ENCODE data around the gene DNASE2.

DNASE2 gene

DNA sequence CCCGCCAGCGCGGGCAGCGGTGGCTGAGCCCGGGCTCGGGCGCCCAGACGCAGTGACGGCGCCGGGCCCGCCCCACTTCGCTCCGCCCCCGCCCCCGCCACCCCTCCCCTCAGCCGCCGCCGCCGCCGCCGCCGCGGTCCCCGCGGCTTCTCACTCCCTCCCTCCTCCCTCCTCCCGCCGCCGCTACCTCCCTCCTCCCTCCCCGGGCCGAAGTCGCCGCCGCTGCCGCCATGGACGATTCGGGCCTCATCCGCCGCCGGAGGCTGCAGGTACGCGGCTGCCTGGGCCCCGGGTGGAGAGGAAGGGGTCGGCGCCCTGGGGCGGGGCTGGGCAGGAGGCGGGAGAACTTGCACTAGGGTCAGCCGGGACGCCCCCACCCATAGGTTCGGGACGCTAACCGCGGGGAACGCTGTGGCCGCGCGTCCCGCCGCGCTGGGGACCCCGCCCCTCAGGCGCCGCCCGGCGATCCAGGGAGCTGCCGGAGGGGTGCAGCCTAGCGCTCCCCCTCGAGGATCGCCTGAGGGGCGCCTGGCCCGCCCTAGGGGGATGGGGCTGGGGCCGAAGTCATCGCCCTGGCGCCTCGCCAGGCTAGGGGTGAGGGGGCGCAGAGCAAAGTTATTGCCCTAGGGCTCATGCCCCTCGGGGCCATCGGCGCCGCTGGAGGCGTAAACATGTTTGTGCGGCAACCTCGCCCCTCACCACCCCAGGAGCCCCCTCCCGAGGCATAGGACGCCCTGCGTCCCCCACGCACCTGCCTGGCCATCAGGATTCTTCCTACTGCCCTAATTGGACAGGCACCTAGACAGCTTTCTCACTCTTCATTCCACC, 47.3 kb downstream of the DNASE2 start:
- DNase-seq (ENCODE audit: low read depth): no peak

DNA sequence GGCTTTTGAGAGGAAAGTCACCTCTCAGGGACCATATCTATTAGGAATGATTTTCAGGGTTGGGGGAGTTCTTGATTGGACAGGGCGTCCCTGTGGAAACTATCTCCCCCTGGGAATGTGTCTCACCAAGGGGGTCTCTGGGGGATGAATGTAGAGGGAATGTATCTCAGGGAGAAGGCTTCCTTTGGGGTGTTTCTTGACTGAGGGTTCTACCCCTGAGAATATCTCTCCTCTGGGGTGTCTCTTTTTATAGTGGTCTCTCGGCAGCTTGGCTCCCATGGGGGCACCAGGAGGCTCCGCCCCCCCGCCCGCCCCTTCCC, 47.9 kb downstream of the DNASE2 start:
- DNase-seq (ENCODE audit: low read depth): no peak

DNA sequence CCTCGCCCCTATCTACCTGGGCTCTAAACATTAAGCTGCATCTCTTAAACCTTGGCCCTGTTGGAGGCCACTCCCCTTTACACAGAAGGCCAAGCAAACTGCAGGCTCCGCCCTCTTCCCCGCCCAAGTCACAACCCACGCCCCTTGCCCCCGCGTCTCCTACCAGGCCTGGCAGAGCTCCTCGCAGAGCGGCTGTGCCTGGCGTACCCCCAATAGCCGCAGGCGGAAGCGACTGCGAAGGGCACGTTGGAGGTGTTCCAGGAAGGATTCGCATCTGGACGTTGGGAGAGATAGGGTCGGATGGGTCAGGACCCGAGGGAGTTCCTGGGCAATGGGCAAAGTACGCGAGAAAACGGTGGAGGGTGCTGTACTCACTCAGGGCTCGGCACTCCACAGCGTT, 52.8 kb downstream of the DNASE2 start:
- no peak for DNase-seq (ENCODE audit: low read depth)

DNA sequence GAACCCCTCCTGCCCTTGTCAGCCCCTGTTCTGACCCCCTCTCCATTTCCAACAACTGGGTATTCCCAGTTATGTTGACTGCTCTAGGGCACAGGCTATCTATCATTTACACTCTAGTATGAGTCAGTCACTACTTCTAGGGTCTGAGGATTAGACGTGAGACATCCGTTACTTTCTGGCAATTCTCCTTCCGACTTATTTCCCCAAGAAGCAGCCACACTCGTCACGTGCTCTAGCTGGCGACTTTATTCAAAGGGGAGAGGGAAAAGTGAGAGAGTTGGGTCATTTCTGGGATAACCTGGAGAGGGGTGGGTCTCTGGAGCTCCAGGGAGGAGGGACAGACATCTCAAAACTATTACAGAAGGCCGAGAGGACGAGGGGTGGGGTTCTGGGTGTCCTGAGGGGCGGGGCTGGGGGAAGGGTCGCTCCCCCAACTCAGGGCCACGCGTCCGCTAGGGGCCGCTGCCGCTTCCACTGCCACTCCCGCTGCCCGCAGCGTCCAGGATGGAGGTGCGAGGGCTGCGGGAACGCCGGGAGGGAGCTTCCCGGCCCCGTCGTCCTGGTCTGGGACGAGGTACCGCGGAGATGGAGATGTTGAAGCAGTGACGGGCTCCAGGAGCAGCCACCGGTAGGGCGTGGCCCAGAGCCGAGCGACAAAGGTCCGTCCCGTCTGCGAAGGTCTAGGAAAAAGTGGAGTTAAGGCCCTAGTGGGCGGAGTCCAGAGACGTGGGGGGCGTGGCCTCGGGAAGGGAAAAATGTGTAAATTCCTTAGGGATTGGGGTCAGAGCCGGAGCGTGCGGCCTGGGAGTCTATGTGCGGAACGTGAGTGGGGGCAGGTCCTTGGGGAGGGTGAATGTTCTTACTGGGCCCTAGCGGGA, 55.8 kb downstream of the DNASE2 start:
- no peak for DNase-seq (ENCODE audit: low read depth)
